ENCODE data around the gene WDR1. TPM values are rescaled to one million over a fixed set of nuclear protein-coding genes. Genes with fewer than 3 reads are reported as not detected.

WDR1 gene
- total RNA-seq, 1 donor from 2014 or later: 161 TPM

- Mint-ChIP-seq H3K9me3 (ENCODE audit: unreplicated experiment) (peaks cover 3% of the 10 kb centered on the region), H3K36me3 (ENCODE audit: unreplicated experiment) (no peaks in the 10 kb centered on the region), H3K27ac (ENCODE audit: unreplicated experiment) (no peak overlapping the region), H3K4me1 (ENCODE audit: low read depth, unreplicated experiment) (peaks cover 16% of the 10 kb centered on the region), H3K4me3 (ENCODE audit: unreplicated experiment) (no peak overlapping the region), H3K27me3 (ENCODE audit: unreplicated experiment) (peaks cover 4% of the 10 kb centered on the region)
- no peak for DNase-seq
- TF ChIP-seq, protein P1, sequence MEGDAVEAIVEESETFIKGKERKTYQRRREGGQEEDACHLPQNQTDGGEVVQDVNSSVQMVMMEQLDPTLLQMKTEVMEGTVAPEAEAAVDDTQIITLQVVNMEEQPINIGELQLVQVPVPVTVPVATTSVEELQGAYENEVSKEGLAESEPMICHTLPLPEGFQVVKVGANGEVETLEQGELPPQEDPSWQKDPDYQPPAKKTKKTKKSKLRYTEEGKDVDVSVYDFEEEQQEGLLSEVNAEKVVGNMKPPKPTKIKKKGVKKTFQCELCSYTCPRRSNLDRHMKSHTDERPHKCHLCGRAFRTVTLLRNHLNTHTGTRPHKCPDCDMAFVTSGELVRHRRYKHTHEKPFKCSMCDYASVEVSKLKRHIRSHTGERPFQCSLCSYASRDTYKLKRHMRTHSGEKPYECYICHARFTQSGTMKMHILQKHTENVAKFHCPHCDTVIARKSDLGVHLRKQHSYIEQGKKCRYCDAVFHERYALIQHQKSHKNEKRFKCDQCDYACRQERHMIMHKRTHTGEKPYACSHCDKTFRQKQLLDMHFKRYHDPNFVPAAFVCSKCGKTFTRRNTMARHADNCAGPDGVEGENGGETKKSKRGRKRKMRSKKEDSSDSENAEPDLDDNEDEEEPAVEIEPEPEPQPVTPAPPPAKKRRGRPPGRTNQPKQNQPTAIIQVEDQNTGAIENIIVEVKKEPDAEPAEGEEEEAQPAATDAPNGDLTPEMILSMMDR (IDR thresholded peaks at IDR 0.05; ENCODE audit: partially characterized antibody, unreplicated experiment): no peak
These were observed 5.1 kb upstream of the WDR1 start for GRCh38 chr4:10121568-10122208.

DNA sequence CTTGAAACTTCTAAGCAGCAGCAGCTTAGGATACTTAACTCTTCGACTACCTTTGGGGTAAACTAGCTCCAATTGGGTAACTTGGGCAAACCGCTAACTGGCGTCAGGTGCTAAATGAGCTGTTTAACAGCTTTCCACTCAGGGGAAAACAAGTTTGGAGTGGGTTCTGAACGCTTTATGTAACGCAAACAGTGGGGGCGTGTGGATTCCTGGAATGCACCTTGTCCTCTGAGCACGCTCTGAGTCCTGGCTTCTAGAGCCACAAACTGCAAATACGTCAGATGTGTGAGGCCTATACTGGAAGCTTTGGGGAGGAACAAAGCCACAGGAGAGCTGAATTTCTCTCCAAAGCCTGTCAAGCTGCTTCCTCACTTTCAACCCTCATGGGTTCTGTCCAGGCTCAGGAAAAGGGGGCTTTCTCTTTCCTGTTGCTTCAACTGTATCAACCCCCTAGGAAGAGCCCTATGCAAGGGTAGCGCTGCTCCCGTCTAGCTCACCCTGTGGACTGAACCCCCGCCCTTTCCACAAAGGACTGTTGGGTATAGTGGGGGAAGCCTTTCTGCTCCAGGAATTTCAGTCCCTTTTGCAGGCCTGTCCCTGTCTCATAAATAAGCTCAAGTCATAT lies 4.5 kb upstream of the WDR1 start:
- Mint-ChIP-seq H3K4me3 (ENCODE audit: unreplicated experiment) (no peak overlapping the region), H3K27ac (ENCODE audit: unreplicated experiment) (no peak overlapping the region), H3K27me3 (ENCODE audit: unreplicated experiment) (peaks cover 4% of the 10 kb centered on the region), H3K36me3 (ENCODE audit: unreplicated experiment) (no peaks in the 10 kb centered on the region), H3K4me1 (ENCODE audit: low read depth, unreplicated experiment) (peaks cover 16% of the 10 kb centered on the region), H3K9me3 (ENCODE audit: unreplicated experiment) (peaks cover 3% of the 10 kb centered on the region)
- TF ChIP-seq, protein P1 (IDR thresholded peaks at IDR 0.05; ENCODE audit: partially characterized antibody, unreplicated experiment): no peak
- DNase-seq: no peak

DNA sequence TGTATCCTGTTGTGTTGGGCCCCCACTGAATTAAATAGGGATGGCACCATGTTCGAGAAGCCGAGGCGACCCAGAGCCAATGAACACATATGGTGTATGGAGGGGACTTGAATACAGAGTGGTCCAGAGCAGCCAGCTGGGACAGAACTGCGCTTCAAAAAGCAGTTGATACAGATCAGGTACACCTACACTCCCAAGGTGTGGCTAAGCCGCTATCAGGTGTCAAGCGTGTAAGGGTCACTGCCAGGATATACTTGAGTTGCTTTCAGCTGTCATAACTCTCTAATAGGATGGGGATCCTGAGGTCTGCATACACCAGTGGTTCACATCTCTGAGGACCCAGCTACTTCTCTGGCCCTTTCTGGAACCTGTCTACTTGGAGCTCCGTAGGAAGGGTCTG lies 3.2 kb upstream of the WDR1 start:
- peaks cover 4% of the 10 kb centered on the region for H3K9me3 Mint-ChIP-seq (ENCODE audit: unreplicated experiment)
- no peak overlapping the region for H3K27ac Mint-ChIP-seq (ENCODE audit: unreplicated experiment)
- TF ChIP-seq, protein P1 (IDR thresholded peaks at IDR 0.05; ENCODE audit: partially characterized antibody, unreplicated experiment): no peak
- DNase-seq: no peak
- no peak overlapping the region for H3K4me3 Mint-ChIP-seq (ENCODE audit: unreplicated experiment)
- H3K36me3 Mint-ChIP-seq (ENCODE audit: unreplicated experiment): no peaks in the 10 kb centered on the region
- peaks cover 19% of the 10 kb centered on the region for H3K4me1 Mint-ChIP-seq (ENCODE audit: low read depth, unreplicated experiment)
- peaks cover 11% of the 10 kb centered on the region for H3K27me3 Mint-ChIP-seq (ENCODE audit: unreplicated experiment)

DNA sequence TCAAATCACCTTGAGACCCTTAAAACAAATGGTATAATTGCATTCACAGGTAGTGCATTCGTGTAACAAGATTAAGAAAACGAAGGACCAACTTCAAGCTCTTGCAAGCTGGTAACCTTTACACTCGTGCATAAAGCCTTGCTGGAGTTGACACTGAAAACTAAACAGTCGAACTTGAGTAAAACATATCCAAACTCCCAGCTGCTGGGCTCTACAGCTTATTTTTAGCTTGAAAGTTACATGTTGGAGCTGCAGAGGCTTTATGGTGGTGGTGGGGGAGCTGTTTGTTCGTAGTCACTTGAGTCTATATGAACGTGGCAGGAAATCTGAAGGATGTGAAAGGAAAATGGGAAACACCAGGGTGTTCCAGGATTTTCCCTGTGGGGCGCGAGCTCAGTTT lies 2.7 kb upstream of the WDR1 start:
- DNase-seq: no peak
- TF ChIP-seq, protein P1 (IDR thresholded peaks at IDR 0.05; ENCODE audit: partially characterized antibody, unreplicated experiment): no peak
- peaks cover 11% of the 10 kb centered on the region for H3K27me3 Mint-ChIP-seq (ENCODE audit: unreplicated experiment)
- no peaks in the 10 kb centered on the region for H3K36me3 Mint-ChIP-seq (ENCODE audit: unreplicated experiment)
- H3K9me3 Mint-ChIP-seq (ENCODE audit: unreplicated experiment): peaks cover 4% of the 10 kb centered on the region
- H3K4me3 Mint-ChIP-seq (ENCODE audit: unreplicated experiment): no peak overlapping the region
- H3K4me1 Mint-ChIP-seq (ENCODE audit: low read depth, unreplicated experiment): peaks cover 19% of the 10 kb centered on the region
- no peak overlapping the region for H3K27ac Mint-ChIP-seq (ENCODE audit: unreplicated experiment)
